ENCODE data around the gene EHMT1.

DNA sequence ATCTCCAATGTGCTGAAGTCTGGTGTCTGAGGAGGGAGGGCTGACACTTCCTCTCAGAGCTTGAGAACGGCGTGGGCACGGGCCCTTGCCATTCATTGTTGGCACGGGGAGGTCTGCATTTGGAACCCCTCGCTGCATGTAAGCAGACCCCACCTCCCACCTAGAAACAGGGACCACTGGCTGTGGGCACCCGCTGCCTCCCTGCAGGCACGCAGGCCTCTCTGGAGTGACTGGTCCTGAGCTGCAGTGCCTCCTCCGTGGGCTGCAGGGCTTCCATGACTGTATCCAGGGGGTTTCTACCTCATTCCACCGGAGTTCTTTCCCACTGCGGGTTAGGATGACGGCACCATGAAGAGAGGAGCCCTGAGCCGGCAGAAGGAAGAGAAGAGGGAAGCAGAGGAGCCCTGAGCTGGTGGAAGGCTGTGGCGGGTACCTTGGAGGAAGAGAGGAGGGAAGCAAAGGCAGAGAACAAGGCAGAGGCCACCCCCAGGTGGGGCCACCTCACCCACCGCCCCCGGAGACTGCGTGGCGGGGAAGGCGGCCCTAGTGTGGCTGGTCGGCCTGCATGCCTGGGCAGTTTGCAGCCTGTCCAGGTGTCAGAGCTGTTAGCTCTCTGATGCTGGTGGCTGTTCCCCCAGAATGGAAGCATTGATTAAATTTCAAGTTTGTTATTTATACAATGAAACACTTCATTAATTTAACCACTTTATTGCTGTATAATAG is 183.9 kb downstream of the EHMT1 start:
- TF ChIP-seq, protein P1, sequence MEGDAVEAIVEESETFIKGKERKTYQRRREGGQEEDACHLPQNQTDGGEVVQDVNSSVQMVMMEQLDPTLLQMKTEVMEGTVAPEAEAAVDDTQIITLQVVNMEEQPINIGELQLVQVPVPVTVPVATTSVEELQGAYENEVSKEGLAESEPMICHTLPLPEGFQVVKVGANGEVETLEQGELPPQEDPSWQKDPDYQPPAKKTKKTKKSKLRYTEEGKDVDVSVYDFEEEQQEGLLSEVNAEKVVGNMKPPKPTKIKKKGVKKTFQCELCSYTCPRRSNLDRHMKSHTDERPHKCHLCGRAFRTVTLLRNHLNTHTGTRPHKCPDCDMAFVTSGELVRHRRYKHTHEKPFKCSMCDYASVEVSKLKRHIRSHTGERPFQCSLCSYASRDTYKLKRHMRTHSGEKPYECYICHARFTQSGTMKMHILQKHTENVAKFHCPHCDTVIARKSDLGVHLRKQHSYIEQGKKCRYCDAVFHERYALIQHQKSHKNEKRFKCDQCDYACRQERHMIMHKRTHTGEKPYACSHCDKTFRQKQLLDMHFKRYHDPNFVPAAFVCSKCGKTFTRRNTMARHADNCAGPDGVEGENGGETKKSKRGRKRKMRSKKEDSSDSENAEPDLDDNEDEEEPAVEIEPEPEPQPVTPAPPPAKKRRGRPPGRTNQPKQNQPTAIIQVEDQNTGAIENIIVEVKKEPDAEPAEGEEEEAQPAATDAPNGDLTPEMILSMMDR (IDR thresholded peaks at IDR 0.05), result no peak
- no peak for TF ChIP-seq EZH2 (IDR thresholded peaks at IDR 0.05; ENCODE audit: borderline replicate concordance, insufficient read depth, low read depth, low read length, poor library complexity, severe bottlenecking)
